Measurements from ENCODE around the gene RAP1GAP2.
"Not testable (repeated sequence)": the region's sequence is repeated elsewhere in the genome, so short reads cannot be mapped to it uniquely, and the experiment has no call there.

RAP1GAP2 gene

DNA sequence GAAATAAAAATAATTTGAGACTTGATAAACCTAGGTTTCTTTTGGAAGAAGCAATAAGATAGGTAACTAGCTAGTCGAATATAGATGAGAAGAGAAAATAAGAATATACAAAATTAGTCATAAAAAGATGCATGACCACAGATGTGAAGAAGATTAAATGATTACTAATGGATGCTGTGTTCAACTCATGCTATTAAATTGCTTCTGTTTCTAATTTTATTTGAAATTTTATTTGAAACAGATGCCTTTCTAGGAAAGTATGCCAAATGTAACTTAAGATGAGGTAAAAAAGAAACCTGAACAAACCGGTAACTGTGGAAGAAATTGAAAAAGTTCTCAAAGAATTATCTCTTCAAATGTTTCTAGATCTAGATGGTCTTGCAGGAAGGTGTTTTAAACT, 175.6 kb downstream of the RAP1GAP2 start:
- Mint-ChIP-seq H3K9me3 (ENCODE audit: low read depth) (no peaks in the 10 kb centered on the region), H3K36me3 (peaks cover 5% of the 10 kb centered on the region), H3K27ac (no peak overlapping the region), H3K4me1 (ENCODE audit: low read depth) (no peaks in the 10 kb centered on the region), H3K4me3 (no peak overlapping the region), H3K27me3 (no peaks in the 10 kb centered on the region)

GRCh38 chr17:2972749-2973148, 176.5 kb downstream of the RAP1GAP2 start:
- Mint-ChIP-seq H3K4me3 (no peak overlapping the region), H3K9me3 (ENCODE audit: low read depth) (no peaks in the 10 kb centered on the region)

GRCh38 chr17:2974347-2974746, 178.1 kb downstream of the RAP1GAP2 start:
- no peak overlapping the region for H3K4me3 Mint-ChIP-seq

More at GRCh38 chr17:2972749-2973148, 176.5 kb downstream of the RAP1GAP2 start:
- H3K27ac Mint-ChIP-seq = no peak overlapping the region
- H3K4me1 Mint-ChIP-seq (ENCODE audit: low read depth) = no peaks in the 10 kb centered on the region
- no peaks in the 10 kb centered on the region for H3K27me3 Mint-ChIP-seq
- peaks cover 5% of the 10 kb centered on the region for H3K36me3 Mint-ChIP-seq

GRCh38 chr17:2975469-2975958, 179.3 kb downstream of the RAP1GAP2 start:
- H3K36me3 Mint-ChIP-seq = peaks cover 2% of the 10 kb centered on the region
- no peak overlapping the region for H3K4me3 Mint-ChIP-seq
- no peaks in the 10 kb centered on the region for H3K27me3 Mint-ChIP-seq
- no peaks in the 10 kb centered on the region for H3K4me1 Mint-ChIP-seq (ENCODE audit: low read depth)
- no peaks in the 10 kb centered on the region for H3K9me3 Mint-ChIP-seq (ENCODE audit: low read depth)
- H3K27ac Mint-ChIP-seq = no peak overlapping the region

More at GRCh38 chr17:2974347-2974746, 178.1 kb downstream of the RAP1GAP2 start:
- H3K9me3 Mint-ChIP-seq (ENCODE audit: low read depth) = no peaks in the 10 kb centered on the region
- H3K4me1 Mint-ChIP-seq (ENCODE audit: low read depth) = no peaks in the 10 kb centered on the region
- peaks cover 2% of the 10 kb centered on the region for H3K36me3 Mint-ChIP-seq
- H3K27ac Mint-ChIP-seq = no peak overlapping the region
- H3K27me3 Mint-ChIP-seq = no peaks in the 10 kb centered on the region

- Mint-ChIP-seq H3K27me3 (no peaks in the 10 kb centered on the region), H3K36me3 (peaks cover 2% of the 10 kb centered on the region), H3K4me1 (ENCODE audit: low read depth) (no peaks in the 10 kb centered on the region), H3K9me3 (ENCODE audit: low read depth) (no peaks in the 10 kb centered on the region), H3K27ac (no peak overlapping the region), H3K4me3 (no peak overlapping the region)
Observed at GRCh38 chr17:2977157-2977556, 180.9 kb downstream of the RAP1GAP2 start.

GRCh38 chr17:2978116-2978515, 181.9 kb downstream of the RAP1GAP2 start:
- Mint-ChIP-seq H3K27me3 (no peaks in the 10 kb centered on the region), H3K4me1 (ENCODE audit: low read depth) (no peaks in the 10 kb centered on the region), H3K36me3 (peaks cover 5% of the 10 kb centered on the region), H3K27ac (no peak overlapping the region), H3K9me3 (ENCODE audit: low read depth) (no peaks in the 10 kb centered on the region), H3K4me3 (no peak overlapping the region)

GRCh38 chr17:2978991-2979390, 182.8 kb downstream of the RAP1GAP2 start:
- H3K4me1 Mint-ChIP-seq (ENCODE audit: low read depth) = no peaks in the 10 kb centered on the region
- peaks cover 7% of the 10 kb centered on the region for H3K36me3 Mint-ChIP-seq
- no peak overlapping the region for H3K27ac Mint-ChIP-seq
- no peak overlapping the region for H3K4me3 Mint-ChIP-seq
- H3K9me3 Mint-ChIP-seq (ENCODE audit: low read depth) = no peaks in the 10 kb centered on the region
- H3K27me3 Mint-ChIP-seq = no peaks in the 10 kb centered on the region

GRCh38 chr17:2980211-2980903, 184.1 kb downstream of the RAP1GAP2 start:
- Mint-ChIP-seq H3K27ac (no peak overlapping the region), H3K36me3 (peaks cover 9% of the 10 kb centered on the region), H3K27me3 (no peaks in the 10 kb centered on the region), H3K9me3 (ENCODE audit: low read depth) (no peaks in the 10 kb centered on the region), H3K4me1 (ENCODE audit: low read depth) (no peaks in the 10 kb centered on the region), H3K4me3 (no peak overlapping the region)

DNA sequence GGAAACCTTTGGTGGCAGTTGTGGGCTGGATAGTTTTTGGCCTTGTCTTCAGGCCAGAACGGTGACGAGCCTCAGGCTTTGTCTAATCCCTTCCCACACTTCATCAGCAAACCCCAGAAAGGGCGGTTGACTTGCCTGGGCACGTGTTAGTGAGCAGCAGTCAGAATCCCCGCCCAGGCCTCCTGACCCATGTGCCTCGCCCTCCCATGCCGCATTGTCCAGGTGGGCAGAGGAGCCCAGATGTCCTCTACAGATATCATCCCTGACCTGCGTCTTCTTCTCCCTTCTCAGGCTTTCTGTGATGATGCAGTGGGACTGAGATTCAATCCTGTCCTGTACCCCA, 184.6 kb downstream of the RAP1GAP2 start:
- H3K4me3 Mint-ChIP-seq = no peak overlapping the region
- peaks cover 9% of the 10 kb centered on the region for H3K36me3 Mint-ChIP-seq
- no peaks in the 10 kb centered on the region for H3K4me1 Mint-ChIP-seq (ENCODE audit: low read depth)
- H3K27me3 Mint-ChIP-seq = no peaks in the 10 kb centered on the region
- H3K9me3 Mint-ChIP-seq (ENCODE audit: low read depth) = no peaks in the 10 kb centered on the region
- no peak overlapping the region for H3K27ac Mint-ChIP-seq

DNA sequence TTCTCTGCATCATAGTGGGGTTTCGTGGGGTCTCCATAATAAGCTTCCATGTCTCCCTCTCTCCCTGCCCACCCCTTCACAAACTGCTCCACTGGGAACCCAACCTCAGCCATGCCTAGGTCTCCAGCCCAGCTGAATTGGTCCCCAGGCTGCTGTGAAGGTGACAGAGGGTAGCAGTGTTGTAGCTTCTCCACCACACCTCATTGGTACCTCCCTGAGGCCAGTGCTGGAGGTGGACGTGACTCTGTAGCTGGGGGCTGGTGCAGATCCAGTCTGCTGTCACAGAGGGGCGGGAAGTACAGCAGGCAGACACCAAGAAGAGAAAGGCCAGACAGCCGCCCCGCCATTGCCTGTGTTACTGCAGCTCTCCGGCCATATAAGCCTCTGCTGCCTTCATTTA, 185.1 kb downstream of the RAP1GAP2 start:
- H3K27me3 Mint-ChIP-seq = no peaks in the 10 kb centered on the region
- H3K36me3 Mint-ChIP-seq = peaks cover 9% of the 10 kb centered on the region

DNA sequence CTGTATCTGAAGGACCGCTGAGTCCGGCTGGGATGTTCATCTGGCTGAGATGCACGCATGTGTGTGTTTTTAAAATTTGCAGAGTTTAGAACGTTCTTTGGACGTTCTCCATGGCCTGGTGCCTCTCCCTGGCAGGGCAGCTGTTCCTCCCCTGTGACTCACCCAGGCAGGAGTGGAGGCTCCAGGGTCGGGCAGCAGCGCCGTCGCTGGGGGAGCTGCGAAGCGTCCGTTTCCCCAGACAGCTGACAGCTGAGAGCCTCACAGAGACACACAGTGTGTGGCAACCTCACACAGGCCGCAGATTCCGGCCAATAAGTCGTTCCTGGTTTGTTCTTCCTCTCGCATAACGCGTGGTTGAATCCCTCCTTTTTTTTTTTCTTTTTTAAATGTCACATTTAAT, 186.6 kb downstream of the RAP1GAP2 start:
- H3K27me3 Mint-ChIP-seq = no peaks in the 10 kb centered on the region
- no peak overlapping the region for H3K27ac Mint-ChIP-seq
- no peaks in the 10 kb centered on the region for H3K4me1 Mint-ChIP-seq (ENCODE audit: low read depth)
- no peak overlapping the region for H3K4me3 Mint-ChIP-seq
- H3K9me3 Mint-ChIP-seq (ENCODE audit: low read depth) = no peaks in the 10 kb centered on the region
- peaks cover 7% of the 10 kb centered on the region for H3K36me3 Mint-ChIP-seq

More for the DNA sequence above, 185.1 kb downstream of the RAP1GAP2 start:
- Mint-ChIP-seq H3K27ac (no peak overlapping the region), H3K4me3 (no peak overlapping the region), H3K9me3 (ENCODE audit: low read depth) (no peaks in the 10 kb centered on the region), H3K4me1 (ENCODE audit: low read depth) (no peaks in the 10 kb centered on the region)

DNA sequence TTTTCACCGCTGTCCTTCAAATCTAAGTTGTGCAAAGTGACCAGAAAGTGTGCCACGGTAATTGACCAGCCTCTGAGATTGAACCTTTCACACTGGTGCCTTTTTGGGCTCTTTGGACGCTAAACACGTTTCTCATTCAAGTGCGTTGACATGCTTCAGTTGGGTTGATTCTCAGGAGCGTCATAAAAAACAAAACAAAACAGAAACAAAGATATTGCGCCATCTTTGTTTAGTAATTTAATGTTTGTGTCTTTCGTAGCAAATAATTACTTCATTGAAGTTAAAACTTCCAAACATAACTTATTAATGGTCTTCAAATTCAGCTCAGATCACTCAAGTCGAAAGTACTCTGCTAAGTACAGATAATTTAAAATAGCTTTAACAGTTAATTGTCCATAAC, 187.0 kb downstream of the RAP1GAP2 start:
- no peak overlapping the region for H3K4me3 Mint-ChIP-seq
- H3K4me1 Mint-ChIP-seq (ENCODE audit: low read depth) = no peaks in the 10 kb centered on the region
- peaks cover 9% of the 10 kb centered on the region for H3K36me3 Mint-ChIP-seq
- no peaks in the 10 kb centered on the region for H3K27me3 Mint-ChIP-seq
- no peaks in the 10 kb centered on the region for H3K9me3 Mint-ChIP-seq (ENCODE audit: low read depth)
- no peak overlapping the region for H3K27ac Mint-ChIP-seq

- Mint-ChIP-seq H3K4me3 (no peak overlapping the region), H3K27me3 (no peaks in the 10 kb centered on the region), H3K4me1 (ENCODE audit: low read depth) (no peaks in the 10 kb centered on the region), H3K27ac (peak overlapping the region; percentile 22), H3K9me3 (ENCODE audit: low read depth) (no peaks in the 10 kb centered on the region), H3K36me3 (peaks cover 10% of the 10 kb centered on the region)
Observed at GRCh38 chr17:2985318-2985717, 189.1 kb downstream of the RAP1GAP2 start.

DNA sequence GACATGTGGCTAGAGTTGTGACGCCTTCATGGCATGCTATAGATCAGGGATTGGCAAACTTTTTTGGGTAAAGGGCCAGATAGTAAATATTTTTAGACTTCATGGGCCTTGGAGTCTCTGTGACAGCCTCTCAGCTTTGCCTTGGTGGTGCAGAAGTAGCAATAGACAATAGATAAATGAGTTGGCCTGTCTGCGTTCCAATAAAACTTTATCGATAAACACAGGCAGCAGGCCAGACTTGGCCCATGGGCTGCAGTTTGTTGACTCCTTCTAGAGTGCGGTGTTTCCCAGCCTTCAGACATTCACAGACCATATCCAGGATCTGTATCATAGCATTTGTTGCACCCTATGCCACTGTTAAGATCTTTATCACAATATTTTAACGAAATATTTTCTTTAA, 190.7 kb downstream of the RAP1GAP2 start:
- H3K27me3 Mint-ChIP-seq = no peaks in the 10 kb centered on the region
- no peak overlapping the region for H3K4me3 Mint-ChIP-seq
- no peak overlapping the region for H3K27ac Mint-ChIP-seq
- peaks cover 10% of the 10 kb centered on the region for H3K36me3 Mint-ChIP-seq
- no peaks in the 10 kb centered on the region for H3K9me3 Mint-ChIP-seq (ENCODE audit: low read depth)
- H3K4me1 Mint-ChIP-seq (ENCODE audit: low read depth) = no peaks in the 10 kb centered on the region

- H3K27ac Mint-ChIP-seq; H3K4me1 Mint-ChIP-seq (ENCODE audit: low read depth); H3K9me3 Mint-ChIP-seq (ENCODE audit: low read depth); H3K36me3 Mint-ChIP-seq; H3K4me3 Mint-ChIP-seq; H3K27me3 Mint-ChIP-seq: not testable (repeated sequence)
Observed at GRCh38 chr17:2989396-2989795, 193.2 kb downstream of the RAP1GAP2 start.

- Mint-ChIP-seq H3K27me3 (no peaks in the 10 kb centered on the region), H3K36me3 (peaks cover 5% of the 10 kb centered on the region), H3K9me3 (ENCODE audit: low read depth) (no peaks in the 10 kb centered on the region), H3K4me3 (no peak overlapping the region), H3K27ac (no peak overlapping the region), H3K4me1 (ENCODE audit: low read depth) (no peaks in the 10 kb centered on the region)
Observed at GRCh38 chr17:2989855-2990254, 193.6 kb downstream of the RAP1GAP2 start.

Measured in activated naive CD8-positive, alpha-beta T cell (primary cell).